HG03342 (cell line): Measurements from ENCODE around the gene GMFB.
A peak's percentile ranks its signal among the peaks of the same experiment; 100 is the strongest.

Experiments
- ATAC-seq: cut with Tn5 transposase; IDR thresholded peaks from one replicate; pipeline ENCODE4 v1.9.1; 2021; ENCODE audit warnings: mild to moderate bottlenecking, moderate library complexity; ENCODE audit not compliant: unreplicated experiment

The GMFB gene

DNA sequence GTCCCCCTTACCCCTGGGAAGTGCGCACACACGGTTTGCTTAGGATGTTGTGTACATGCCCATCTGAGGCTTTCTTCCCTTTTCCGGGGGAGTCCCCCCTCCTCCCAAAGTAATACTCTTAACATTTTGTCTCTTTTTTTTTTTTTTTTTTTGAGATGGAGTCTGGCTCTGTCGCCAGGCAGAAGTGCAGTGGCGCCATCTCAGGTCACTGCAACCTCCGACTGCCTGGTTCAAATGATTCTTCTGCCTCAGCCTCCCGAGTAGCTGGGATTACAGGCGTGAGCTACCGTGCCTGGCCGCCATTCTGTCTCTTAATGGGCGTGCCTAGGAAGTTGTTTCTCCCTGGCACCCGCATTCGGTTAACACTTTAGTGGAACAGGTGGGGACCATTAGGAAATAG, 4.5 kb upstream of the GMFB start:
- no peak for ATAC-seq

DNA sequence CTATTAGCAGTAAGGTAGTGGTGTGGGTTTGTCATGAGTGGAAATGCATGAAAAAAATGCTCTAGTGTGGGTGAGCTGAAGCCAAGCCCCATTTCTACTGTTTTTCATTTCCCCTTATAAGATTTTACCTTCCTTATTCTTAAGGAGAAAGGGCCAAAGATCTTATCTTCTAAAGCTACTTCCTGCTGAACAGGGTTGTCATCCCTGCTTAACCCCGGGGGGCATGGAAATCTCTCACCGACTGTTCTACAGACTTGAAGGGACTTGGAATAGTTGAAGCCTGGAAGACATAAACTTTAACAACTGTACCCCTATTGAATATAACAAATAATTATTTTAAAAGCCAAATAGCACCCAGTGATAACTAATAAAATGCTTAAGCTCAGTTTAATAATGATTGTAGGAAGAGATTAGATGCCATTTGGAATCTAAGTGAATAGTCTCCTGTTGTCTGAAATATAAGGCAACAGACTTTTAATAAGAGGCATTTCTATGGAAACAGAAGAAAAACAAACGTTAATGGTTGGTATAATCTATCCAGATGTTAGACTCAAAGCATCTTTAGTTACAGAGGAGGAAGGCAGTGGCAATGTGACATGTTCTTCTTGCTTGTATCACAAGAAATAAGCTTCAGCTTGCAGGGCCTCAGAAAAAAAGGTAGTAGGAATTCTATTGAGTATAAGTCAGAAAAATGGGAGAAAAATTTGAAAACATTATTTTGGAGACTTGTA, 1.8 kb upstream of the GMFB start:
- no peak for ATAC-seq

GRCh38 chr14:54489731-54490444, 1.1 kb upstream of the GMFB start:
- no peak for ATAC-seq

DNA sequence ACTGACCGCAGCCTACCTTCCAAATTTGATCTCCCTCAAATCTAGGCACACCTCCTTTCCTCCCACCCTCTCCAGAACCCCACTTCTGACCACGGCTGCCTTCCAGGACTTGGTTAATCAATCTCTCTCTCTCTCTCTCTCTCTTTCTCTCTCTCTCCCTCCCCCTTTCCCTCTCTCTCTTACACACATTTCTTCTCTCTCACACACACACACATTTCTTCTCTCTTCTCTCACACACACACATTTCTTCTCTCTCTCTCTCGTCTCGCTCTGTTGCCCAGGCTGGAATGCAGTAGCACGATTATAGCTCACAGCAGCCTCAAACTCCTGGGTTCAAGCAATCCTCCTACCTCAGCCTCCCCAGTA, 521 bp upstream of the GMFB start:
- ATAC-seq, result no peak

- peak; percentile 23 for ATAC-seq
Observed at GRCh38 chr14:54488318-54488645, 498 bp downstream of the GMFB start.

DNA sequence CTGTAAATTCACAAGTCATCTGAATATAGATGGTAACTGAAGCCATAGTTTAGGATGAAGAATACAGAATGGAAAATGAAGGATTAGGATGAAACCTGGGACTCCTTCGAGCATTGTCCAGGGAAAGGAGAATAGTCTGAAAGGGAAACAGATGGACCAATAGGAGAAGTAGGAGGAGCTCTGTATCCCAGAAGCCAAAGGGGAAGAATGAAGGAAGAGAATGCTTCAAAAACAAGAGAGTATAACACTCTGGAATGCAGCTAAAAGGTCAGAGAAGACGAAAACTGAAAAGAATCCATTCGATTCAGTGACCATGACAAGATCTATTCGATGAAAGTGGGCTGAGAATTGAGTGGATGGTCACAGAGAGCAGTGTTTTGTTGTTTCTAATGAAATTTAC, 1.0 kb downstream of the GMFB start:
- ATAC-seq, result no peak

GRCh38 chr14:54486685-54487084, 2.1 kb downstream of the GMFB start:
- ATAC-seq, result no peak

- ATAC-seq, result no peak
Observed at GRCh38 chr14:54483846-54484245, 4.9 kb downstream of the GMFB start.

DNA sequence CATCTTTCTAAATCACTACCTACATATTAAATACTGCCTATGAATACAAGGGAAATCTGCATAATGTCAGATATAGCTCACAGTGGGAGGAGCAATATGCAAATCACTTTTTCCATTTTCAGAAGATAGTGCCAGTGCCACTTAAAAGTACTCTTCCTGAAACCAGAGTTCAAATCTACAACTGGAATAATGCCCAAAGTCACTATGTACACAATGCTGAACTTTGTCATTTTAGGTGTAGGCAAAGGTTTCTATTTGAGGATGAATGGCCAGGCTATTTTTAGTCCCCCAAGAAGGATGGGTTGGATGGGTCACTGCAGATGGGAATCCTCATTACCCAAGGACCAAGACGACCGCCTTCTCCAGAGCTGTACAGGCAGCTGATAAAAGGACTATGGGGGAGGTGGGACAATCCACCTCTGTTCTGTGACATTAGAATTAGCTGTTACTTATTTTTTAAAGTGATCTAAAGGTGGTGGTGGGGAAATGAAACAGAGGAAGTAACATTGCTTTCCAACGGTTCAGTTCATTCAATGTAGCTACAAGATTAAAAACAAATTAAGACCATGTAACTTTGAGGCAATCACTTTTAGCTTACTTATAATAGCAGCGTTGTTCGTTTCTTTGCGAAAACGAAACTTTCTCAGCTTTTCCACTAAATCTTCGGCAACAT, 5.6 kb downstream of the GMFB start:
- ATAC-seq, result no peak

GRCh38 chr14:54481695-54482094, 7.1 kb downstream of the GMFB start:
- no peak for ATAC-seq

DNA sequence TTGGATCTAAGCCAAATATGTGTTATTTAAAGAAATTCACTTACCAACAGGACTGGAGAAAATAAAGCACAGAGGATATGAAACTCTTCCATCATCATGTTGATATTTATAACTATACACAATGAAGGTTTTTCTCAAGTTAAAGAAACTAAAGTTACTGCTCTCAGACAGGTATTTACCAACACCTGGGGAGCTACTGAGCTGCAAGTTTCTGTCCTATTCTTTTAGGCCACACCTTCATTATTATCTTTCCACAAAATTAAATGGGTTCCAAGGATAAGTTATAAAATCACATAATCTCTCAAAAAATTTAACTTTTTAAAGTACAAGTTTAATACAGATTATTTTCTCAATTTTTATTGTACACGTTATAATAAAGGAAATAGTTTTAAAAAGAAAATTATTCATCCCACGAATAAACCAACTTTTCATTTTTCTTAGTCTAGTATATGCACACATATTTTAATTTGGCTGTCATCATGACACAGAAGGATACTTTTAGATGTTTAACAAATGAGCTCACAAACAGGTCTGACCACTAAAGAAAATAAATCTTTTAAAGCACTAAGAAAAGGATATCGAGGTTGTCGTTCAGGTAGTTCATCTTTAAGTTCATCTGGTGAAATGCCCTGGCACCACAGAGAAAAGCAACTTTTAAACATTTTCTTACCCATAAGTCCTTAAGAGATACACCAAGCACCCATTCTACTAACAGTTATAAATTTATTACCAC, 7.8 kb downstream of the GMFB start:
- no peak for ATAC-seq

DNA sequence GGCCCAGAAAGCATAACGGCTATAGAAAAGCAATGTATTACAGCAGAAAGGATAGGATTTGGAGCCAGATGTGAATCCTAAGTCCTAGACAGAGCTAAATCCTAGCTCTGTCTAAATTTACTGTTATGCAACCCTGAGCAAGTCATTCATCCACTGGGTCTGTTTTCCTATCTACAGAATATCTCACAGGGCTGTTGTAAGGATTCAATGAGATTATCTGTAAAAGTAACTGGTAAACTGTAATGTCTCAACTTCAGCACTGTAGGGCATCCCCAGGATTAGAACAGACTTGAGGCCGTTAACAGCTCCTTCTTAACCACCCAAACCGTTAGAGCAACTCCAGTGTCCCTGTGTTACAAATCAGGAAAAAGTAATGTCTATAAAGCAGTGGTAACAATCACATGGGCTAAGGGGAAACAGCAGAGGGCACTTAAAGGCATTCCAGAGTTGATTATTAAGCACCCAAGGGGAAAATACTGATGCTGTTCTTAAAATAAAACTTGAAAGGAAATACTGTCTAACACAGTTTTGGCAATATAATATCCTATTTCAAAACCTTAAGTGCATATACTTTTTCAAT, 10.1 kb downstream of the GMFB start:
- ATAC-seq, result no peak

DNA sequence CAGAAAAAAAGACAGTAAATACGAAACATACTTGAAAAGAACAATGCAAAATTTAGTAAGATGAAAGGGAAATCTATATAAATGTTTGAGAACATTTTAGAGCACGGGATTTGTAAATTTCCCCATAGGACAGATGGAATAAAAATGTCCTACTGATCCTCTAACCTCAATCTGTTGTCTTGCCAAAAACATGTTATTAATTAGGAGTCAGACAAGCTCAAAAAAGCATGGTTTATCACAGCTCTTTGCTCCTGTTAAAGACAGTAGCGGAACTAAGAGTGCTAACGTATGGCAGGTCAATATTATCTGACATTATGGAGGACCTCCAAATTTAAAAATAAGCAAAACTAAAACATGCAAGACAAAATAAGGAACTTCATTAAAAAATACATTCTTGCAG, 12.9 kb downstream of the GMFB start:
- ATAC-seq, result no peak

GRCh38 chr14:54475187-54475899, 13.4 kb downstream of the GMFB start:
- no peak for ATAC-seq

DNA sequence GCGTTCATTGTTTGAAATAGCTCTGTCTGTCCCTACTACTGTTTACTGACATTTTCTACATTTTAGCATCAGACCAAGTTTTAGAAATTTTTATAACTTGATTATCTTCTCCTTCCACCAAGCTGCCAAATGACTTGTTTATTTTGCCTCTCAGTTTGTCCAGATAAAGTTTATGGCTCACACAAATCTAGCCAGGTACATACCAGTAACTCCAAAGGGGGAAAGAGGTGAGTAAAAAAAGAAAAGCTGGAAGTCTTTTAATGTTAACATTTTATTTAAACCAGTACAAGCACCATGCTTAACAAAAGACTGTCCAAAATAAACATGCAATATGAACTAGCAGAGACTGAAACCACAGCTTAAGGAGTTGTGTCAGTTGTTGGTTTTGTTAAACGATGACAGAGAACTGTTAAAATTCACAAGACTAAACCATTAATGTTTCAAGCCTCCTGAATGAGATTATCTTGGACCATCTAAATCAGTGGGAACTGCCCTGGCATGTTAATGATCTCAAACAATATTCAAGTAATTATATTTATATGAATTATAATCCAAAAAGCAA, 14.5 kb downstream of the GMFB start:
- no peak for ATAC-seq

- no peak for ATAC-seq
Observed at GRCh38 chr14:54472315-54472714, 16.5 kb downstream of the GMFB start.

DNA sequence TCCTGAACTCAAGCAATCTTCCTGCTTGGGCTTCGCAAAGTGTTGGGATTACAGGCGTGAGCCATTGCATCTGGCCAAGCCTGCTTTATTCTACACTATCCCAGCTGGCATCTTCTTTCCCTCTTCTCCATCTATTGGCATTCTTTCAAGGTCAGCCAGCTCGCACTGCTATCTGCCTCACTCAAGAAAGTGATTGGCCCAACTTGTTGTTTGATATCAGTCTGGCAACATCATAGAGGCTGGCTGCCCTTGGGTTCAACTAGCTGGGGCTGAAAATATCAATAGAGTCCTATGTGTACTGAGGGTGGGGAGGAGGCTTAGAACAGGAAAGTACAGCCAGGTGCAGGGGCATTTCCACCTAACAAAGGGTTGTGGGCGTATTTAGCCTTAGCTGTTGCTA, 17.1 kb downstream of the GMFB start:
- no peak for ATAC-seq

DNA sequence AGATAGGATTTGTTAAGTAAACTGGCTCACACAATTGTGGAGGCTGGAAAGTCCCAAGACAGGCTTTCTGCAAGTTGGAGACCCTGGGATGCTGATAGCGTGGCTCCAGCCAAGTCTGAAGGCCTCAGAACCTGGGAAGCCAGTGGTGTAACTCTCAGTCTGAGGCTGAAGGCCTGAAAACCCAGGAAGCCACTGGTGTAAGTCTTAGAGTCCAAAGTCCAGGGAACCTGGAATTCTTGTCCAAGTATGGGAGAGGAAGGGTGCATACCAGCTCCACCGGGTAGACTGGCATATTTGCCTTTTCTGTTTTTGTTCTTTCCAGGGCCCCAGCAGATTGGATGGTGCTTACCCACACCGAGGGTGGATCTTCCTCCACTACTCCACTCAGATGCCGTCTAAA, 18.1 kb downstream of the GMFB start:
- no peak for ATAC-seq

- no peak for ATAC-seq
Observed at GRCh38 chr14:54467280-54467679, 21.5 kb downstream of the GMFB start.

GRCh38 chr14:54465654-54466053, 23.1 kb downstream of the GMFB start:
- ATAC-seq, result no peak
